ENCODE results near the gene EPHB4. TPM values are rescaled to one million over a fixed set of nuclear protein-coding genes. Genes with fewer than 3 reads are reported as not detected.

Gene EPHB4
- total and polyA plus RNA-seq, 2 of the 4 experiments (the other 2 are of a cell fraction): 34.5 to 36.4 TPM

GRCh38 chr7:100859856-100860255 is 32.5 kb upstream of the EPHB4 start:
- no peak overlapping the region for H3K27ac ChIP-seq (ENCODE audit: insufficient read depth, low read length)
- 98% methylated on average over 9 of the region's 15 CpGs; no CpG with 5 or more reads in 1 of the 2 experiments for WGBS, 2 experiments (ENCODE audit: extremely low coverage in 2 of 2, insufficient read length in 1 of 2)
- H2AK9ac ChIP-seq (replicated peaks; ENCODE audit: low read depth, low read length, poor library complexity): peak overlapping the region; percentile 28
- CTCF ChIA-PET: no interaction called here
- H3K4ac ChIP-seq (ENCODE audit: low read depth, low read length): no peak overlapping the region
- dilution Hi-C loops (cut with HindIII; ENCODE audit: low sequenced_read_pairs, unreplicated experiment) (no loop called here), in situ Hi-C loops (cut with MboI; ENCODE audit: low sequenced_read_pairs) (loop anchor here (5.0 to 25.0 kb wide), 3 partner anchors 153 to 398 kb away; partner anchors contain the start of genes FBXO24, LRCH4, POP7 and SPACDR), intact Hi-C loops (cut with micrococcal nuclease) (no loop called here)
- no peak overlapping the region for H3K56ac ChIP-seq (ENCODE audit: extremely low read depth, insufficient read depth, low read length)
- H2BK20ac ChIP-seq (ENCODE audit: low read depth, low read length): no peak overlapping the region
- POLR2A ChIA-PET (ENCODE audit: unreplicated experiment): no interaction called here
- no peak for TF ChIP-seq BHLHE40 (IDR thresholded peaks at IDR 0.05; ENCODE audit: low read depth, low read length)
- TF ChIP-seq MAZ (IDR thresholded peaks at IDR 0.05; ENCODE audit: borderline replicate concordance, low read depth, low read length): no peak
- no peak for TF ChIP-seq MXI1 (IDR thresholded peaks at IDR 0.05; ENCODE audit: borderline replicate concordance, low read depth, low read length)
- TF ChIP-seq USF2 (IDR thresholded peaks at IDR 0.05; ENCODE audit: low read depth, low read length): no peak
- no peak for TF ChIP-seq SMC3 (IDR thresholded peaks at IDR 0.05; ENCODE audit: low read depth, low read length)
- TF ChIP-seq RAD21 (IDR thresholded peaks at IDR 0.05; ENCODE audit: low read length): no peak
- TF ChIP-seq FOS (IDR thresholded peaks at IDR 0.05; ENCODE audit: low read depth, low read length): no peak
- TF ChIP-seq ELK1 (IDR thresholded peaks at IDR 0.05; ENCODE audit: borderline replicate concordance, low read depth, low read length): no peak
- no peak for TF ChIP-seq CEBPB (IDR thresholded peaks at IDR 0.05; ENCODE audit: low read depth, low read length)
- TF ChIP-seq NFE2L2 (IDR thresholded peaks at IDR 0.05; ENCODE audit: low read depth, low read length): no peak
- TF ChIP-seq RCOR1 (IDR thresholded peaks at IDR 0.05; ENCODE audit: insufficient replicate concordance, low read length): no peak
- TF ChIP-seq CTCF (conservative IDR thresholded peaks at IDR 0.05; ENCODE audit: low read depth, low read length): no peak
- H3K4me2 ChIP-seq (ENCODE audit: low read depth, low read length): no peak overlapping the region
- H3K9ac ChIP-seq (ENCODE audit: low read depth, low read length): no peak overlapping the region
- H3K4me3 ChIP-seq (ENCODE audit: insufficient read depth, low read depth, low read length): no peak overlapping the region
- no peak overlapping the region for H4K91ac ChIP-seq (ENCODE audit: insufficient read depth, low read depth, low read length)
- no peak overlapping the region for H2BK15ac ChIP-seq (ENCODE audit: low read depth, low read length)
- H3K79me1 ChIP-seq (ENCODE audit: low read depth in 1 of 2, low read length in 2 of 2): peaks cover 8 to 10% of the 10 kb centered on the region in 2 experiments
- no peak for DNase-seq
- BruUV-seq (replicated peaks): no TSS peak
- no peak for ATAC-seq (ENCODE audit: low read depth)
- H4K5ac ChIP-seq (ENCODE audit: low read depth, low read length): no peak overlapping the region
- no peaks in the 10 kb centered on the region; the same call in 1 of the 2 replicates for H4K20me1 ChIP-seq (ENCODE audit: insufficient read depth, low read length)
- no peaks in the 10 kb centered on the region for H3K27me3 ChIP-seq (ENCODE audit: control insufficient read depth, insufficient read depth, low read length)
- H3K18ac ChIP-seq (ENCODE audit: low read depth, low read length): no peak overlapping the region
- H2AK5ac ChIP-seq (ENCODE audit: low read depth, low read length): no peak overlapping the region
- peaks cover 32% of the 10 kb centered on the region for H3K36me3 ChIP-seq (ENCODE audit: control insufficient read depth, insufficient read depth, low read length)
- no peak overlapping the region for H3K23ac ChIP-seq (ENCODE audit: low read depth, low read length)
- no peak overlapping the region for H2BK120ac ChIP-seq (ENCODE audit: low read depth, low read length)
- no peaks in the 10 kb centered on the region for H3K4me1 ChIP-seq (ENCODE audit: control insufficient read depth, insufficient read depth, low read length)
- no peak overlapping the region for H3K14ac ChIP-seq (replicated peaks; ENCODE audit: low read depth, low read length)
- H2AFZ ChIP-seq (replicated peaks; ENCODE audit: low read length, poor library complexity): no peak overlapping the region
- no peaks in the 10 kb centered on the region for H3K9me3 ChIP-seq (ENCODE audit: control insufficient read depth, insufficient read depth, low read length)
- H3K9me1 ChIP-seq (ENCODE audit: insufficient read depth, low read length): no peaks in the 10 kb centered on the region
- no peak overlapping the region for H4K8ac ChIP-seq (ENCODE audit: low read depth in 2 of 2, low read length in 2 of 2)
- no peak overlapping the region for H2BK5ac ChIP-seq (ENCODE audit: low read depth, low read length, poor library complexity, severe bottlenecking)

Data from IMR-90 (cell line).